ENCODE results near the gene TCERG1L.

DNA sequence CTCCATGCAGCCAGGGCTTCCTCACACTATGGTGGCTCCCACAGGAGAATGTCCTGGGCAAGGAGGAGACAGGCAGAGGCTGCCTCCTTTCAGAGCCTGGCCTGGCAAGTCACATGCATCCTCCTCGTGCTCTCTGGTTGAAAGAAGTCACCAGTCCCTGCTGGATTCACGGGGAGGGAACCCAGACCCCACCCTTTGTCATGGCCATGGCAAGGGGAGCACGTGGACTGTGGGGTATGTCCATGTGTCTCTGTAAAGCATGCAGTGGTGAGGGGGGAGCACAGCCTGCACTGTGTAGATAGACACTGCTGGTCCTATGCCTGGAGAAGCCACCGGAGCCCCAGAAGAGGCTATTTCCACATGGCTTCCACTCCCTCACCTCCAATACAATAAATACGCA lies 225.0 kb downstream of the TCERG1L start:
- no peak for TF ChIP-seq POLR2A (IDR thresholded peaks at IDR 0.05)
- no peak for TF ChIP-seq POLR2AphosphoS5 (IDR thresholded peaks at IDR 0.05)
